ENCODE data around the gene PRX. TPM values are rescaled to one million over a fixed set of nuclear protein-coding genes. Genes with fewer than 3 reads are reported as not detected.

The PRX gene
- total RNA-seq, 1 experiment from 2014 or later = 2.6 TPM

DNA sequence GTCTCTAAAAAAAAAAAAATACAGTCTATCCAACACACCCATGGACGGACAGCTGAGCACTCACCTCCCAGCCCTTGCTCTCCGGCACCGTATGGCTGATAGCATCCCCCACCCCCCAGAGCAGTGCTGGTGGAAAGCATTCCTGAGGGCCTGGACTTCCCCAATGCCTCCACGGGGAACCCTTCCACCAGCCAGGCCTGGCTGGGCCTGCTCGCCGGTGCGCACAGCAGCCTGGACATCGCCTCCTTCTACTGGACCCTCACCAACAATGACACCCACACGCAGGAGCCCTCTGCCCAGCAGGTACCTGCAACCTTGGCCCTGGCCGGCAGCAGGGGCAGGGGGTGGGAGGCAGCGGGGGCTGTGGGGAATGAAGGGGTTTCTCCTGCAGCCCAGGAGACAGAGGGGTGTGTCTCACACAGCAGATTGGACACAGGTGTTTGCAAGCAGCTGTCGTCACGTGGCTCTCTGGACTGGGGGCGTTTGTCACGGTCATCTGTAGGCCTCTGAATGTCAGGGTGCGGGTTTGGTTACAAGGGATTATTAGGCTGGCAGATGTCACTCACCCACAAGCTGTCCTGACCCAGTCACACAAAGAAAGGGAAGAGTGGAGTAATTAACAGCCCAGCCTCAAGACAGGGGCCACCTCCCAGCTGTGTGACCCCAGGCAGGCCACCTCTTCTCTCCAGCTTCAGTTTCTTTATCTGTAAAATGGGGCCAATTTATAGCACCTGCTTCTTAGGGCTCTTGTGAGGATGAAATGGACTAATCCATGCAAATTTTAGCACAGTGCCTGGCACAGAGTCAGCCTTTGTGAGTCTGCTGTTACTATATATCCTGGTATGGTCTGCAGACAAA lies 45.4 kb downstream of the PRX start:
- no peak for DNase-seq (ENCODE audit: extremely low read depth, low read depth)

DNA sequence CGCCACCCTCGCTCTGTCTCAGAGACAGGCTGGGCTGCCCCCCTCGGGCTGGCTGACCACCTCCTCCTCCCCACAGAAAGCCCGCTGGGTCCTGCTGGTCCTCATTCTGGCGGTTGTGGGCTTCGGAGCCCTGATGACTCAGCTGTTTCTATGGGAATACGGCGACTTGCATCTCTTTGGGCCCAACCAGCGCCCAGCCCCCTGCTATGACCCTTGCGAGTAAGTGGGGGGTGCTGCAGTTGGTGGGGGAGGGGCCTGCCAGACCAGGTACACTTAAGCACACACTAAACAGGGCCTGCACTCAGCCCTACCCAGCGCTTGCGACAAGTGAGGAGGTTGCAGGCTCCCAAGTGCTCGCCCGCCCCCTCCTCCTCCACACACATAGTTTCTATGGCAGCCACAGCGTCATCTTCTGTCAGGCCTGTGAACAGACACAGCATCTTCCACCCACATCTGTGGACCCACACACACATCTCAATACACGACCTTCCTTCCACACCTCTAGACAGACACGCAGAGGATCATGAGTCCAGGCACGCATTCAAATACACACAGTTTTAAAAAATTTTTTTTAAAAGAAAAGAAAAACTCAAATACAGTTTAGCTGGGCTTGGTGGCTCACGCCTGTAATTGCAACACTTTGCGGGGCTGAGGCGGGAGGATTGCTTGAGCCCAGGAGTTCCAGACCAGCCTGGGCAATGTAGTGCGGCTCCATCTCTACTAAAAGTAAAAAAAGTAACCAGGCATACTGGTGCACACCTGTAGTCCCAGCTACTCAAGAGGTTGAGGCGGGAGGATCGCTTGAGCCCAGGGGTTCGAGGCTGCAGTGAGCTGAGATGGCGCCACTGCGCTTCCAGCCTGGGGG lies 46.2 kb downstream of the PRX start:
- DNase-seq (ENCODE audit: extremely low read depth, low read depth) = no peak

DNA sequence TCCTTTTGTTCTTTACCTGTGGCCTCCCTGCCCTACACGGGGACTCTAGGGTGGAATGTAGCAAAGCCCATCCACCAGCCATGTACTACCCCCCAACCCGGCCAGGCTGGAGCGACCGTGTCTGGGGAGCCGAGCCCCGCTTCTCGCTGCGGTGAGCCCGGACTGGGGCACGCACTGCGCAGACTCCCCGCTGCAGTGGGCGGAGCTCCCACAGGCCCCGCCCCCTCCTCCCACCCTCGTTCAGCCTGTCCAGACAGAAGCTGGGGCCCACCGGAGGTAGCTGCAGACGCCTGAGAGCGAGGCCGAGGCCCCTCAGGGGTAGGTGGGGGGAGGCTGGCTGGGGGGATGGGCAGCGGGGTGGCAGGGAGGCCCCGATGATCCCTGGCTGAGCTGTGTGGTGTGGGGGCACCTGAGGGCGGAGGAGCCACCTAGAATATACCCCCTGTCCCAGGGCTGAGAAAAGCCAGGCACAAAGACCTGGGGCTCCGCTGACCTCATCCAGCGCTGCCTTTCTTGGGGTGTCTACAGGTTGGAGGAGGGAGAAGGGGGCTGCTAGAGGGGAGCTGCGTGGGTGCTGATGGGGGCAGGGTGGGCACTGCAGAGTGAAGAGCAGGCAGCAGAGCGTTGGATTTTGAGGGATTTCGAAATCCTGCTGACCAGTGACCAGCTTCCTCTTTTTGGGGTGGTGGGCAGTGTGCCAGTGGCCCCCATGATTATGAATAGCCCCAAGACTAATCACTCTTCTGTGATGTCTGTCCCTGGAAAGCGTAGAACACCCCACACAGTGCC lies 47.4 kb downstream of the PRX start:
- DNase-seq (ENCODE audit: extremely low read depth, low read depth) = no peak

DNA sequence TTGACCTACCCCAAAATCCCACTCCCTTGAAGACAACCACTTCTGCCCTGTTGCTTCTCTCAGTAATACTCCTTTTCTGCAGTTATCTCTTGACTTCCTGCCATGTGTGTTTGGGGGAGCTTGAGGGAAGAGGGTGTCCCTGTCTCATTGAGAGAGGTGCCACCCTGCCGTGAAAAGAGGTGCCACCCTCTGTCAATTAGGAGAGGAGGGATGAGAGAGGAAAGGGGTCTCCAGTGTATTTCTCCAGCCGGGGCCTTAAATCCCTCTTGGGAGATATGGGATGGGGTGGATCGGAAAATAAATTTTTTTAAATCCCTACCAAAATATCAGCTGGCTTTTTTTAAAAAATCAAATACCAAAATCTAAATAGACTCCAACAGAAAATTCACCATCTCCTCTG lies 48.2 kb downstream of the PRX start:
- no peak for DNase-seq (ENCODE audit: extremely low read depth, low read depth)

DNA sequence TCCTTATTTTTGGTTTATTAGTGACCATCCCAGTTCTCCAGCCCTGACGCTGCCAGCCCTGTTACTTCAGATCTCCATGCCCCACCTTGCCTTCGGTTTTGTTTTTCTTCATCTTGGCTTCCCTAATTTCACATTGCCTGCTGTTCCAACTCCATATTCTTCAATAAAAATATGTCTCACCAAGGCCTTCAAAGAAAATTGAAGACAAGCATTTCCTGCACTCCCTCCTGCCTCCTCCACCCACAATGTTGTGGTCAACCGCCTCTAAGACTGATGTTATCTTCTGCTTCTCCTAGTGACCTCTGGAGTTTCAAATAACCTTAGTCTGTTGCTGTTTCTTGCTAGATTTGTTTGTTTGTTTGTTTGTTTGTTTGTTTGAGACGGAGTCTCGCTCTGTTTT lies 50.1 kb downstream of the PRX start:
- no peak for DNase-seq (ENCODE audit: extremely low read depth, low read depth)

DNA sequence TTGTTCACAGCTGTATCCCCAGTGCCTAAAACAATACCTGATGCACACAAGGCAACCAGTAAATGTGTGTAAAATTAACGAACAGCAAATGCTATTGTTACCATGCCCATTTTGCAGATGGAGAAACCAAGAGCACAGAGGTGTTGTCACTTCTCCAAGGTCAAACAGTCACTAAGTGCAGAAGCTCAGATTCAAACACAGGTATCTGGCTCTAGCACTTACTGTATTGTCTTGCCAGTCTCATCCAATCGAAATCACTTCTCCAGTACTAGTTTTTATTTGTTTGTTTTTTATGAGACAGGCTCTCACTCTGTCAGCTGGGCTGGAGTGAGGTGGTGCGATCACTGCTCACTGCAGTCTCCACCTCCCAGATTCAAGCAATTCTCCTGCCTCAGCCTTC lies 51.0 kb downstream of the PRX start:
- no peak for DNase-seq (ENCODE audit: extremely low read depth, low read depth)

DNA sequence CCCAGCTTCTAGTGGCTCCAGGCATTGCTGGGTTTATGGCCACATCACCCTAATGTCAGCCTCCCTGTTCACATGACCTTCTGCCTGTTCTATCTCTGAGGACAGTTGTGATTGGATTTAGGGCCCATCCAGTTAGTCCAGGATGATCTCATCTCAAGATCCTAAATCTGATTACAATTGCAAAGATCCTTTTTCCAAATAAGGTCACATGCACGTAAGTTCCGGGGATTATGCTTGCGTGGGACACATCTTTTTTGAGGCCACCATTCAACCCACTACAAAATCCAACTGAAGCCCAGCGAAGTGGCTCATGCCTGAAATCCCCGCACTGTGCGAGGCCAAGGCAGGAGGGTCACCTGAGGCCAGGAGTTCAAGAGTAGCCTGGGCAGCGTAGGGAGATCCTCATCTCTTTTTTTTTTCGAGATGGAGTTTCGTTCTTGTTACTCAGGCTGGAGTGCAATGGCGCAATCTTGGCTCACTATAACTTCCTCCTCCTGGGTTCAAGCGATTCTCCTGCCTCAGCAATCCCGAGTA lies 52.4 kb downstream of the PRX start:
- no peak for DNase-seq (ENCODE audit: extremely low read depth, low read depth)

DNA sequence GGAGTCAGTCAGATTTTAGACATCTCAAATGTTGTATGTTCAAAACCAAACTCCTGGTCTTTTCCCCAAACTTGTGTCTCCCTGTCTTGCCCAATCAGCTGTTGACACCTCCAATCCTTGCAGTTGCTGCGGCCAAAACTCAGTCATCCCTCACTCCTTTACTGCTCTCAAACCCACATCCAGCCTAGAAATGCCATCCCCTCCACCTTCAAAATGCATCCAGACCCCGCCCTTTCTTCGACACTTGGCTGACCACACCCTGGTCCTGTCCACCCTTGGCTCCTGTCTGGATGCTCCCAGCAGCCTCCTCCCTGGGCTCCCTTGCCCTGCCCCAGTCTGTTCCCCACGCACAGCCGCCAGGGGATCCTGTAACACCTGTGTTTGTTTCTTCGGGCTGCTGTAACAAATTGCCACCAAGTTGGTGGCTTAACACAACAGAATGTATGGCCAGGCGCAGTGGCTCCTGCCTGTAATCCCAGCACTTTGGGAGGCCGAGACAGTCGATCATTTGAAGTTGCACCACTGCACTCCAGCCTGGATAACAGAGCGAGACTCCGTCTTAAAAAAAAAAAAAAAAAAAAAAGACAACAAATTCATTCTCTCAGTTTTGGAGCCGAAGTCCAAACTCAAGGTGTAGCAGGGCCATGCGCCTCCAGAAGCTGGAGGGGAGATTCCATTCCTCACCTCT lies 53.0 kb downstream of the PRX start:
- no peak for DNase-seq (ENCODE audit: extremely low read depth, low read depth)

DNA sequence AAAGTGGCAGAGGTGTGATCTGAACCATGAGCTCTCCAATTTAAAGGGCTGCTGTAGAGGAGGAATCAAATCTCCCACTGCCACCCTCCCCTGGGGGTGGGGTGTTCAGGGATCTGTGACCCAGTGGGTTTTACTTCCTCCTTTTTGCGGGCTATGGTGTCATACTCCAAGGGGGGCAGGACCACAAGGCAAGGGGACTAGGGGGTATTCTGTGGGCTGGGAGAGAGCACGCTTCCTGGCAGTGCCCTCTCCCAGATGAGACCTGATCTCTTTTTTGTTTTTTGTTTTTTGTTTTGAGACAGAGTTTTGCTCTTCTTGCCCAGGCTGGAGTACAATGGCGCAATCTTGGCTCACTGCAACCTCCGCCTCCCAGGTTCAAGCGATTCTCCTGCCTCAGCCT lies 54.4 kb downstream of the PRX start:
- no peak for DNase-seq (ENCODE audit: extremely low read depth, low read depth)

DNA sequence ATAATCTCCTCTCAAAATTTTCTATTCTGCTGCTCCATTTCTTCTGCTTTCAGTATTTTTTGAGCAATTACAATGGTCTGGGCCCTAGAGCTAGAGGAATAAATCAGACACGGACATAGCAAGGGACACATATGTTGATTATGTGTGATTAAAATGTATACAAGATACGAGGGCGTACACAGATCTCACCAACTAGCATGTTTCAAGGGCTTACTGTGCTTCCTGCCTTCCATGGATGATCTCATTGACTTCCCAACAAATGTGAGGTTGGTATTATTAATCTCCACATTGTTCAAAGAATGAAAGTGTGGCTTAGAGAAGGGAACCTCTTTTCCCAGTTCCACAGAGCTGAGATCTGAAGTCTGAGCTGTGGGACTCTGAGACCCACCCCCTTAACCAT lies 55.5 kb downstream of the PRX start:
- no peak for DNase-seq (ENCODE audit: extremely low read depth, low read depth)

DNA sequence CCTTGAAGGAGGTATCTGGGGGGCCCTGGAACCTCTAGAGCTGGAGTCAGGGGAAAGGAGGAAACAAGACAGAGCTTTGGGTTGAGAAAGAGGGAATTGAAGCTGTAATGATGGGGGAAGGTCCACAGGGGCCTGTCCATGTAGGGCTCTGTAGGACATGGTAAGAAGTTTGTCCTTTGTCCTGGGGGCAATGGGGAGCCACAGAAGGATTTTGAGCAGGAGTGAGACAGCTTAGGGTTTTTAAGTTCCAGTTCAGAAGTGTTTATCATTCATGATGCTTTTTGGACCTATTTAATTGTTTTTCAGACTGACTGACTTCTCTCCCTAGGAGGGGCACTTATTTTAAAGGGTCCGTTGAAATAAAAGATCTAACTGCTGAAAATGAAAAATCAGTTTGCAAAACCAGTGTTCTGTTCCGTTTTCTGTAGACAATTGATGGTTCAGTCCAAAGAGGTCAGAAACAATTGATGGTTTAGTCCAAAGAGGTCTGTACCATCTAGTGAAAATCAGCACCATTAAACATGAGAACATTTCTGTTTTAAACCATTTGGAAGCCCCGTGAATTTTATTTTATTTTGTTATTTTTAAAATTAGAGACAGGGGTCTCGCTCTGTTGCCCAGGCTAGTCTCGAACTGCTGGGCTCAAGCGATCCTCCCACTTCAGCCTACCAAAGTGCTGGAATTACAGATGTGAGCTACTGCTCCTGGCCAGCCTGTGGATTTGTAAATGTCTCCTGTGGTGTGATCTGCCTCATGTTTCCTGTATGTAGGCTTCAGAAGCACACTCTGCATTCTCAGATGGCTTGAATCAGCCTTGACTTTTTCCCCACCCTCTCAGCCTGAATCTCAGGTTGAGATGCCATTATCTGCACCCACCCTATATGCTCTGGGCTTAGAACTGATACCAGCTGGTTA lies 56.2 kb downstream of the PRX start:
- no peak for DNase-seq (ENCODE audit: extremely low read depth, low read depth)

DNA sequence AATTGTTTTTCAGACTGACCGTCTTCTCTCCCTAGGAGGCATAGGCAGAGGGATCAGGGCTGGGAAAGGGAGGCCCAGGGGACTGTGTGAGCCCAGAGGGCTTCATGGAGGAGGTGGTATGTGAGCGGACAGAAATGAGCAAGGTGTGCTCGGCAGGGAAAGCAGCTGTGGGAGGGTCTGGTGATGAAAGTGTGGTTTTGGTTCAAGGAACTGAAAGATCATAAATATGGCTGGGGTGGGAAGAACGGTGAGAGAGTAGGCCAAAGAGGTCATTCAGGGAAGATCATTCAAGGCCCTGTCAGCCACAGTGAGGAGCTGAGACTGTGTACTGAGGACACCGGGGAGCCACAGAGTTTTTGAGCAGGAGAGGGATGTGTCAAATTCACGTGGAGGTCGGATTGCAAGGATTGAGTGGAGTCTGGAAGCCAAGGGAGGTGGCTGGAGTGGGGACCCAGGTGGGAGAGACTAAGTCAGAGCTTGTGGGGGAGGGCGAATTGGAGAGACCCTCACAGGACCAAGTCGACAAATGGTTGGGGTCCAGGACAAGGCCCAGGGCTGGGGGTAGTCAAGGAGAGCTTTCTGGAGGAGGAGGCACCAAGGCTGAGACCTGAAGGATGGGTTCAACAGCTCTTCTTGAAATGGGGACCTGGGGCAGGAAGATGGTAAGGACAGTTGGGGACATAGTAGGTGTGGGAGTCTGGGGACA lies 57.0 kb downstream of the PRX start:
- DNase-seq (ENCODE audit: extremely low read depth, low read depth) = no peak

DNA sequence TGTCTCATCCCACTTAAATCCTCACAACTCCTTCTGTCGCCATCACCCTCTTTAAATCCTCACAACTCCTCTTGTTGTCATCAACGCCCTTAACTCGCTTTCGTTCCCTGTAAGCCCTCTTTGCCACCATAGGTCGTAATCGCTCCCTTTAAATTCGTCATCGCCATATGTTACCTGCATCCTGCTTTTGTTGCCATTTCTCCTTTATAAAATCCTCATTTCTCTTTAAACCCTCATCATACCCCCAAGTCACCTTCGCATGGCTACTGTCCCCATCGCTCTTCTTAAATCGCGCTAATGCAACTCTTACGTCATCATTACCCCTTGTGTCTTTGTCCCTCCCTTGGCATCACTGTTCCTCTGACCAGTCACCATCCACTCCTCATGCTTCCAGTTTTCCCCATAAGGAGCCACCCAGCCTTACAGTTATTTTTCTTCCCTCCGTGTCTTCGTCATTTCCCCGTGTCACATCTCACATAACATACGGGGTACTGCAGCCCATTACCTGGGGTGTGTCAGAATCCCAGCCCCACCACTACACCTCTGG lies 64.1 kb downstream of the PRX start:
- DNase-seq (ENCODE audit: extremely low read depth, low read depth) = peak; percentile 11

DNA sequence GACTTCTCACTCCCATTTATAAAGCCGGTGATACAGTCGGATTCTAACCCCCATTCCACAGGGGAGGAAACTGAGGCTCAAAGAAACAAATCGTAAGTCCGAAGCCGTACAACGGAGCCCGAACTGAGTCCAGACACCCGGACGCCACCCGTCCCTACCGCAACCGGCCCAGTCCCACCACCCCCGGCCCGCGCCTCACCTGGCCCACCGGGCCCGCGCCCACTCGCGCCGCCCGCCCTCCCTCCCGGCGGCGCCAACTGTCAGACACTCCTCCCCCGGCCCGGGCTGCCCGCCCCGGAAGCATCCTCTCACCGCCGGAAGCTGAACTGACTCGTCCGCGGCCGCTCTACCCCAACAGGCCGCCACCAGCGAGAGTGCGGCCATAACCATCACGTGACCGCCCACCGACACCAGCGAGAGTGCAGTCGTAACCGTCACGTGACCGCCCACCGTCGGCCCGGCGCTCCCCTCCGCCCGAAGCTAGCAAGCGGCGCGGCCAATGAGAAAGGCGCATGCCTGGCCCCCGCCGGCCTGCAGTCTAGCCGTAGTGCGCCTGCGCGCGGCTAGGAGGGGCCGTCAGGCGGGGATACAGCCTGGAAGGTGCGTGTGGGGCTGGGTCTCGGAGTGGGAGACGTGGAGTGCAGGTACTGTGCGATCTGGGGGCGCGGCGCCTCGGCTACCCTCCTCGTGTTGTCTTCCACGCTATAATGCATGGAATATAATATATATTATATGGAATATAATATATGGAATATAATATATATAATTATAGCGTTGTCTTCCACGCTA lies 64.9 kb downstream of the PRX start, which contains the start of the genes C19orf47 and PLD3:
C19orf47 (minus strand) TSS at position 273 of the 789 bp plus-strand sequence. CDS start 6,540 bp downstream, outside the sequence.
PLD3 (plus strand) TSS at position 571 of the 789 bp plus-strand sequence. CDS start 17,789 bp downstream, outside the sequence.
- DNase-seq (ENCODE audit: extremely low read depth, low read depth) = peak; percentile 96

DNA sequence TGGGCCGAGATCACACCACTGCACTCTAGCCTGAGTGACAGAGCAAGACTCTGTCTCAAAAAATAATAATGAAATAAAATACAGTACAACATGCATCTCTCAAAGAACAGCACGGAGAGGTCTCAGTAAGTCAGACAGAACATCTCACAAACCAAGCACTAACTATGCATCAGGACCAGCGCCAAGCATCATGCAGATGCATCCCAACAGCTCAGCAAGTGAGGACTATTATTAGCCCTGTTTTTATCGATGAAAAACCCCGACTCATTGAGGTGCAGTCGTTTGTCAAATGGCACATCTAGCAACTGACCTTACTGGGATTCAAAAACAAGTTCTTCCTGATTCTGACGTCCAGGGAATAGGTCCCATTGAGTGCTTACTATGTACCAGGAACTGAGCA lies 68.8 kb downstream of the PRX start:
- no peak for DNase-seq (ENCODE audit: extremely low read depth, low read depth)
